Measurements from ENCODE around the gene L1CAM.

- TF ChIP-seq CTCF (conservative IDR thresholded peaks at IDR 0.05; ENCODE audit: low read length) (no peak), EZH2phosphoT487 (IDR thresholded peaks at IDR 0.05; ENCODE audit: borderline replicate concordance, low read depth, low read length) (no peak)
These were observed 13.8 kb downstream of the L1CAM start for GRCh38 chrX:153871946-153872878.
